ENCODE data around the gene LAMA2.

The LAMA2 gene

DNA sequence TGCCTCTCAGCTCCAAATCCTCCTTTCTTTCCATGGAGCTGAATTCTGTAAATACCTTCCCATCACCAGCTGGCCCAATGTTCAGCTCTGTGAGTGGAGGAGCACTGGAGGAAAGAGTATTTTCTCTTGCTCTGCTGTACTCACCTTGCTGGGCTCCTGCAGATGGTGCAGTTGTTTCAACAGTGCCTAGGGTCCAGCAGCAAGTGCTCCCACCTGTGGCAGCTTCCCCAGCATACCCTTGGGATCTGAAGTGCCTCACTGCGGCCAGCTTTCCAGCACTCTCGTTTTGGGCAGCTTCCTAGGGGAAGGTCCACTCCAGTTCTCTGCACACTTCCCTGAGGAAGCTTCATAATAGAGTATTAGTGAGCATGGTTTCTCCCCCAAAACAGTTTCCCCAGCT, 656.1 kb downstream of the LAMA2 start:
- H3K4me3 ChIP-seq (ENCODE audit: low read depth, low read length) = no peak overlapping the region
- TF ChIP-seq, protein P1, sequence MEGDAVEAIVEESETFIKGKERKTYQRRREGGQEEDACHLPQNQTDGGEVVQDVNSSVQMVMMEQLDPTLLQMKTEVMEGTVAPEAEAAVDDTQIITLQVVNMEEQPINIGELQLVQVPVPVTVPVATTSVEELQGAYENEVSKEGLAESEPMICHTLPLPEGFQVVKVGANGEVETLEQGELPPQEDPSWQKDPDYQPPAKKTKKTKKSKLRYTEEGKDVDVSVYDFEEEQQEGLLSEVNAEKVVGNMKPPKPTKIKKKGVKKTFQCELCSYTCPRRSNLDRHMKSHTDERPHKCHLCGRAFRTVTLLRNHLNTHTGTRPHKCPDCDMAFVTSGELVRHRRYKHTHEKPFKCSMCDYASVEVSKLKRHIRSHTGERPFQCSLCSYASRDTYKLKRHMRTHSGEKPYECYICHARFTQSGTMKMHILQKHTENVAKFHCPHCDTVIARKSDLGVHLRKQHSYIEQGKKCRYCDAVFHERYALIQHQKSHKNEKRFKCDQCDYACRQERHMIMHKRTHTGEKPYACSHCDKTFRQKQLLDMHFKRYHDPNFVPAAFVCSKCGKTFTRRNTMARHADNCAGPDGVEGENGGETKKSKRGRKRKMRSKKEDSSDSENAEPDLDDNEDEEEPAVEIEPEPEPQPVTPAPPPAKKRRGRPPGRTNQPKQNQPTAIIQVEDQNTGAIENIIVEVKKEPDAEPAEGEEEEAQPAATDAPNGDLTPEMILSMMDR (IDR thresholded peaks at IDR 0.05; ENCODE audit: low read depth, low read length) = no peak

DNA sequence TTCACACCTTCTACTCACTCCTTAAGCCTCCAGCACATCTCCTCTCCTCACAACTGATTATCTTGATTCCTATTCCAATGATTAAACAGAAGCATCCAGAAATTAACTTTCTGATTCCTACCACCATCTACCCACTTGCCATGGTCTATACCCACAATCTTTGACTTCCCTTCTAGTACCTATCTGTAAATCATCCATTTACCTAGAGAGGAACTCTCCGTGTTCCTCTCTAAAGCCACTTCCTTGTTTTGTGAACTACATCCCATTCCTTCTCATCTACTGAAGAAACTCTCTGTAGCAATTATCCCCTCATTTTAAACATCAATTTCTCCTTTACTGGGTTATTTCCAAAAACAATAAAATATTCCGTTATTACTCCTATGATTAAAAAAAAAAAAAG, 659.8 kb downstream of the LAMA2 start:
- TF ChIP-seq, protein P1 (IDR thresholded peaks at IDR 0.05; ENCODE audit: low read depth, low read length) = no peak
- H3K4me3 ChIP-seq (ENCODE audit: low read depth, low read length) = no peak overlapping the region

DNA sequence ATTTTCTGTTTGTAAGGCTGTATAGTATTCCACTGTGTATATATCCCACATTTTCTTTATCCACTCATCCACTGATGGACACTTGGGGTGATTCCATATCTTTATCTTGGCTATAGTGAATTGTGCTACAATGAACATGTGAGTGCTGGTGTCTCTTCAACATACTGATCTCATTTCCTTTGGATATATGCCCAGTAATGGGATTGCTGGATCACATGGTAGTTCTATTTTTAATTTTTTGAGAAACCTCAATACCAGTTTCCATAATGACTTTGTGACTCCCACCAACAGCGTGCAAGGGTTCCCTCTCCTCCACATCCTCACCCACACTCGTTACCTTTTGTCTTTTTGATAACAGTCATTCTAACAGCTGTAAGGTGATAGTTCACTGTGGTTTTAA, 661.0 kb downstream of the LAMA2 start:
- H3K4me3 ChIP-seq (ENCODE audit: low read depth, low read length) = no peak overlapping the region

DNA sequence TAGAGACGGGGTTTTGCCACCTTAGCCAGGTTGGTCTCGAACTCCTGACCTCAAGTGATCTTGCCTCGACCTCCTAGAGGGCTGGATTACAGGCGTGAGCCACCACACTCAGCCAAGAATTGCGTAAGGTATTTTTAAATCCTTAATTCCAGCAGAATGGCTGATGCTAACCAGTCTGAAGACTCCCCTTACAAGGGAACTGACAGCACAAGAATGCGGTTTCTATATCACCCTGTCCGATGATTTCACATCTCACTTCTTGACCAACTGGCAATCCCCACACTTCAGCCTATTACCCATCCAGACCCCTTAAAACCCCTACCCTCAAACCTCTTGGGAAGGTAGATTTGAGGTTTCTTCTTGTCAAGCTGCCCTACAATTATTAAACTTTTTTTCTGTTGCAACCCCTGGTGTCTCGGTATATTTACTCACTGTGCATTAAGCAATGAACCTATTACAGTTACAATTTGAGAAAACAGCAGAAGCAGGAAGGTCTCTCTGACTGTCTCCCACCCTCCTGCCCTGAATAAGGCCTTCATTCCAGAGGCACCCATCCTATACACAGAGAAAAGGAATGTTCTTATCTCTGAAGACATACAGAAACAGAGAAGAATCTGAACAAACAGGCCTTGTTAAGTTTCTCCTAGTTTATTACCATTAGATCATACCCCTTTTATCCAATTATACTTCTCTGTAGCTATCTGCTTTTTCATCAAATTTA, 662.1 kb downstream of the LAMA2 start:
- no peak overlapping the region for H3K4me3 ChIP-seq (ENCODE audit: low read depth, low read length)
- TF ChIP-seq, protein P1 (IDR thresholded peaks at IDR 0.05; ENCODE audit: low read depth, low read length) = no peak

More for the DNA sequence above, 661.0 kb downstream of the LAMA2 start:
- TF ChIP-seq, protein P1 (IDR thresholded peaks at IDR 0.05; ENCODE audit: low read depth, low read length) = no peak

DNA sequence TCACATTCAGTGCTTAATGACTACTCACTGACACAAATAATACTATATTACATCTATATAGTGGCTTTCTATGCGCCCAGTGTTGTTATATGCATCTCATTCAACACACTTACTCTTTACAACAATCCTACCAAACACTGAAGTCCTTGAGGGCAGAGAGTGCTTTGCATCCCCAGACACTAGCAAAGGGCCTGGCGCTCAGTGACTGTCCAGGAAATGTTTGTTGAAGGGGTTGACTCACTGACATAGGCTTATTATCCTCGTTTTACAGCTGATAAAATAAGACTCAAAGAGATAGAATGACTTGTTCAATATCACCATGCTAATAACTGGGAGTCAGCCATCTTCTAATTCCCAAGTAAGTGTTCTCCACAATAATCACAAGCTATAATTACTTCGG, 663.8 kb downstream of the LAMA2 start:
- H3K4me3 ChIP-seq (ENCODE audit: low read depth, low read length) = no peak overlapping the region
- TF ChIP-seq, protein P1 (IDR thresholded peaks at IDR 0.05; ENCODE audit: low read depth, low read length) = no peak

DNA sequence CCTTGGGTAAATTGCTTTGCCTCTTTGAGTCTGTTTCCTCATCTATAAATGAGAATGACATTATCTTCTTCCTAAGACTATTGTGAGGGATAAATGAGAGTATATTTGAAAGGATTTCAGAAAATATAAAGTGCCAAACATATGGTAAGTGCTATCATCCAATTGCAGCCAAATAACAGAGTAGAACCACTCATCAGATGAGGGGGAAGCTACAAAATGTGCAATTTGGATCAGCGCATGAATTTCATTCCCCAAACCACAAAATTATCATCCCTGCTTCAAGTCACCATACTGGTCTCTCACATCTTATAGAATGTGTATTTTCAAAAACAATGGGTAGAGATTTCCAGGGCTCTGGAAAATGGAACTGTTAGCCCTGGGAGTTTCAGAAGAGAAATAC, 668.5 kb downstream of the LAMA2 start:
- no peak overlapping the region for H3K4me3 ChIP-seq (ENCODE audit: low read depth, low read length)
- TF ChIP-seq, protein P1 (IDR thresholded peaks at IDR 0.05; ENCODE audit: low read depth, low read length) = no peak

DNA sequence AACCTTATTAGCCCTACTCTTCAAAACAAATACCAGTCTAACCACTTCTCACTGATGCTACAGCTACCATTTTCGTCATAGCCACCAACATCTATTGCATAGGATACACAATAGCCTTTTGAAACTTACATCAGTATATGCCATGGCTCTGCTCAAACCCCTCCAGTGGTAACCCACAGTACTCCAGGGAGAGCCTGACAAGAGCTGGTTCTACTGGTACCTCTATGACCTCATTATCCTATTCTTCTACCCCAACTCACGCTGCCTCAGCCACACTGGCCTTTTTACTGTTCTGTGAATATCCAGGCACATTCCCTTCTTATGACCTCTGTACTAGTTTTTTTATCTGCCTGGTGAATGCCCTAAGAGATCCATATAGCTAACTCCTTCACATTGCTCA, 669.5 kb downstream of the LAMA2 start:
- TF ChIP-seq, protein P1 (IDR thresholded peaks at IDR 0.05; ENCODE audit: low read depth, low read length) = no peak
- H3K4me3 ChIP-seq (ENCODE audit: low read depth, low read length) = no peak overlapping the region
